ENCODE results near the gene SEC24D.

The SEC24D gene

GRCh38 chr4:118753685-118754084 is 82.2 kb downstream of the SEC24D start:
- no peak overlapping the region for H3K4me2 ChIP-seq (ENCODE audit: low read length, poor library complexity, severe bottlenecking)
- 89% methylated on average over 1 of the region's 1 CpG for WGBS
- no peak overlapping the region for H2BK120ac ChIP-seq (ENCODE audit: low read depth, low read length)
- H3K18ac ChIP-seq (ENCODE audit: low read depth in 1 of 2, low read length in 2 of 2), result no peak overlapping the region
- H2AFZ ChIP-seq (ENCODE audit: low read depth, low read length), result no peak overlapping the region
- no peak overlapping the region for H2BK15ac ChIP-seq (ENCODE audit: low read depth, poor library complexity, severe bottlenecking)
- no peak overlapping the region for H3K23ac ChIP-seq (ENCODE audit: low read length in 2 of 2)
- H3K27ac ChIP-seq (ENCODE audit: low read length, poor library complexity, severe bottlenecking), result no peak overlapping the region
- H3K27me3 ChIP-seq (ENCODE audit: control insufficient read depth in 1 of 2, insufficient read depth in 1 of 2, low read length in 2 of 2), result no peaks in the 10 kb centered on the region
- no peak overlapping the region for H4K91ac ChIP-seq (ENCODE audit: low read length)
- no peak overlapping the region for H4K8ac ChIP-seq (ENCODE audit: low read length)
- no peak overlapping the region for H2AK5ac ChIP-seq (ENCODE audit: low read length, severe bottlenecking)
- H3K9ac ChIP-seq (ENCODE audit: low read length), result peak overlapping the region; percentile 23
- no peak overlapping the region for H3K4ac ChIP-seq (ENCODE audit: low read depth in 1 of 2, low read length in 2 of 2)
- H3K14ac ChIP-seq (ENCODE audit: low read length in 2 of 2), result no peak overlapping the region
- H3K9me3 ChIP-seq (ENCODE audit: control insufficient read depth, low read length), result no peaks in the 10 kb centered on the region
- H2BK12ac ChIP-seq (ENCODE audit: low read length in 2 of 2), result no peak overlapping the region
- H3K36me3 ChIP-seq (ENCODE audit: control insufficient read depth in 1 of 2, insufficient read depth in 2 of 2, low read depth in 1 of 2, low read length in 2 of 2), result peaks cover 9 to 87% of the 10 kb centered on the region in 2 experiments
- H3K4me3 ChIP-seq (ENCODE audit: insufficient read depth in 1 of 2, low read depth in 1 of 2, low read length in 2 of 2), result no peak overlapping the region
- H3K4me1 ChIP-seq (ENCODE audit: control insufficient read depth, insufficient read depth, low read depth, low read length), result no peaks in the 10 kb centered on the region
- no peak for DNase-seq
- H3K79me1 ChIP-seq (replicated peaks; ENCODE audit: low read length, poor library complexity, severe bottlenecking), result peaks cover 11% of the 10 kb centered on the region
- H2BK5ac ChIP-seq (ENCODE audit: low read depth, low read length, poor library complexity, severe bottlenecking), result no peak overlapping the region

- H2BK12ac ChIP-seq (ENCODE audit: low read length in 2 of 2), result no peak overlapping the region
- H3K4me2 ChIP-seq (ENCODE audit: low read length, poor library complexity, severe bottlenecking), result no peak overlapping the region
- no peaks in the 10 kb centered on the region for H3K9me3 ChIP-seq (ENCODE audit: control insufficient read depth, low read length)
- peak overlapping the region; percentile 23 for H3K9ac ChIP-seq (ENCODE audit: low read length)
- peaks cover 11% of the 10 kb centered on the region for H3K79me1 ChIP-seq (replicated peaks; ENCODE audit: low read length, poor library complexity, severe bottlenecking)
- H3K27ac ChIP-seq (ENCODE audit: low read length, poor library complexity, severe bottlenecking), result no peak overlapping the region
- H2AFZ ChIP-seq (ENCODE audit: low read depth, low read length), result no peak overlapping the region
- no peak overlapping the region for H3K4me3 ChIP-seq (ENCODE audit: insufficient read depth in 1 of 2, low read depth in 1 of 2, low read length in 2 of 2)
- H2AK5ac ChIP-seq (ENCODE audit: low read length, severe bottlenecking), result no peak overlapping the region
- no peak overlapping the region for H3K23ac ChIP-seq (ENCODE audit: low read length in 2 of 2)
- no peak overlapping the region for H2BK15ac ChIP-seq (ENCODE audit: low read depth, poor library complexity, severe bottlenecking)
- no peak overlapping the region for H2BK5ac ChIP-seq (ENCODE audit: low read depth, low read length, poor library complexity, severe bottlenecking)
- no peaks in the 10 kb centered on the region for H3K27me3 ChIP-seq (ENCODE audit: control insufficient read depth in 1 of 2, insufficient read depth in 1 of 2, low read length in 2 of 2)
- no peak overlapping the region for H4K8ac ChIP-seq (ENCODE audit: low read length)
- H3K14ac ChIP-seq (ENCODE audit: low read length in 2 of 2), result no peak overlapping the region
- H3K36me3 ChIP-seq (ENCODE audit: control insufficient read depth in 1 of 2, insufficient read depth in 2 of 2, low read depth in 1 of 2, low read length in 2 of 2), result peaks cover 9 to 93% of the 10 kb centered on the region in 2 experiments
- no peaks in the 10 kb centered on the region for H3K4me1 ChIP-seq (ENCODE audit: control insufficient read depth, insufficient read depth, low read depth, low read length)
- no peak for DNase-seq
- H2BK120ac ChIP-seq (ENCODE audit: low read depth, low read length), result no peak overlapping the region
- no peak overlapping the region for H3K4ac ChIP-seq (ENCODE audit: low read depth in 1 of 2, low read length in 2 of 2)
- H3K18ac ChIP-seq (ENCODE audit: low read depth in 1 of 2, low read length in 2 of 2), result no peak overlapping the region
- H4K91ac ChIP-seq (ENCODE audit: low read length), result no peak overlapping the region
Observed at GRCh38 chr4:118753096-118753495, 82.8 kb downstream of the SEC24D start.

GRCh38 chr4:118752551-118752950 is 83.4 kb downstream of the SEC24D start:
- no peak overlapping the region for H2BK12ac ChIP-seq (ENCODE audit: low read length in 2 of 2)
- no peaks in the 10 kb centered on the region for H3K9me3 ChIP-seq (ENCODE audit: control insufficient read depth, low read length)
- WGBS, result 100% methylated on average over 2 of the region's 2 CpGs
- H4K8ac ChIP-seq (ENCODE audit: low read length), result no peak overlapping the region
- H3K36me3 ChIP-seq (ENCODE audit: control insufficient read depth in 1 of 2, insufficient read depth in 2 of 2, low read depth in 1 of 2, low read length in 2 of 2), result peaks cover 12 to 95% of the 10 kb centered on the region in 2 experiments
- no peak overlapping the region for H2BK5ac ChIP-seq (ENCODE audit: low read depth, low read length, poor library complexity, severe bottlenecking)
- H2BK120ac ChIP-seq (ENCODE audit: low read depth, low read length), result no peak overlapping the region
- H3K23ac ChIP-seq (ENCODE audit: low read length in 2 of 2), result no peak overlapping the region
- peaks cover 11% of the 10 kb centered on the region for H3K79me1 ChIP-seq (replicated peaks; ENCODE audit: low read length, poor library complexity, severe bottlenecking)
- no peak overlapping the region for H3K18ac ChIP-seq (ENCODE audit: low read depth in 1 of 2, low read length in 2 of 2)
- H3K27ac ChIP-seq (ENCODE audit: low read length, poor library complexity, severe bottlenecking), result no peak overlapping the region
- no peak overlapping the region for H2BK15ac ChIP-seq (ENCODE audit: low read depth, poor library complexity, severe bottlenecking)
- no peaks in the 10 kb centered on the region for H3K27me3 ChIP-seq (ENCODE audit: control insufficient read depth in 1 of 2, insufficient read depth in 1 of 2, low read length in 2 of 2)
- no peak overlapping the region for H4K91ac ChIP-seq (ENCODE audit: low read length)
- no peak overlapping the region for H3K4ac ChIP-seq (ENCODE audit: low read depth in 1 of 2, low read length in 2 of 2)
- H3K14ac ChIP-seq (ENCODE audit: low read length in 2 of 2), result no peak overlapping the region
- no peak overlapping the region for H3K4me3 ChIP-seq (ENCODE audit: insufficient read depth in 1 of 2, low read depth in 1 of 2, low read length in 2 of 2)
- H3K9ac ChIP-seq (ENCODE audit: low read length), result peak overlapping the region; percentile 51
- no peak overlapping the region for H2AK5ac ChIP-seq (ENCODE audit: low read length, severe bottlenecking)
- no peak overlapping the region for H2AFZ ChIP-seq (ENCODE audit: low read depth, low read length)
- H3K4me1 ChIP-seq (ENCODE audit: control insufficient read depth, insufficient read depth, low read depth, low read length), result no peaks in the 10 kb centered on the region
- H3K4me2 ChIP-seq (ENCODE audit: low read length, poor library complexity, severe bottlenecking), result no peak overlapping the region
- no peak for DNase-seq

- H3K9ac ChIP-seq (ENCODE audit: low read length), result peak overlapping the region; percentile 51
- no peak overlapping the region for H2BK5ac ChIP-seq (ENCODE audit: low read depth, low read length, poor library complexity, severe bottlenecking)
- no peaks in the 10 kb centered on the region for H3K4me1 ChIP-seq (ENCODE audit: control insufficient read depth, insufficient read depth, low read depth, low read length)
- no peak overlapping the region for H4K8ac ChIP-seq (ENCODE audit: low read length)
- no peak overlapping the region for H2AFZ ChIP-seq (ENCODE audit: low read depth, low read length)
- no peak overlapping the region for H2AK5ac ChIP-seq (ENCODE audit: low read length, severe bottlenecking)
- WGBS, result no CpG with 5 or more reads among the region's 2 CpGs
- no peak overlapping the region for H2BK120ac ChIP-seq (ENCODE audit: low read depth, low read length)
- H3K79me1 ChIP-seq (replicated peaks; ENCODE audit: low read length, poor library complexity, severe bottlenecking), result peaks cover 11% of the 10 kb centered on the region
- peaks cover 13 to 90% of the 10 kb centered on the region in 2 experiments for H3K36me3 ChIP-seq (ENCODE audit: control insufficient read depth in 1 of 2, insufficient read depth in 2 of 2, low read depth in 1 of 2, low read length in 2 of 2)
- H3K27ac ChIP-seq (ENCODE audit: low read length, poor library complexity, severe bottlenecking), result no peak overlapping the region
- no peak overlapping the region for H4K91ac ChIP-seq (ENCODE audit: low read length)
- H2BK15ac ChIP-seq (ENCODE audit: low read depth, poor library complexity, severe bottlenecking), result no peak overlapping the region
- no peak overlapping the region for H2BK12ac ChIP-seq (ENCODE audit: low read length in 2 of 2)
- no peak for DNase-seq
- H3K4me3 ChIP-seq (ENCODE audit: insufficient read depth in 1 of 2, low read depth in 1 of 2, low read length in 2 of 2), result peak overlapping the region in 1 of 2 experiments; percentile 51
- no peak overlapping the region for H3K4me2 ChIP-seq (ENCODE audit: low read length, poor library complexity, severe bottlenecking)
- no peaks in the 10 kb centered on the region for H3K27me3 ChIP-seq (ENCODE audit: control insufficient read depth in 1 of 2, insufficient read depth in 1 of 2, low read length in 2 of 2)
- H3K9me3 ChIP-seq (ENCODE audit: control insufficient read depth, low read length), result no peaks in the 10 kb centered on the region
- no peak overlapping the region for H3K18ac ChIP-seq (ENCODE audit: low read depth in 1 of 2, low read length in 2 of 2)
- H3K14ac ChIP-seq (ENCODE audit: low read length in 2 of 2), result no peak overlapping the region
- no peak overlapping the region for H3K23ac ChIP-seq (ENCODE audit: low read length in 2 of 2)
- no peak overlapping the region for H3K4ac ChIP-seq (ENCODE audit: low read depth in 1 of 2, low read length in 2 of 2)
Observed at GRCh38 chr4:118751629-118752323, 84.2 kb downstream of the SEC24D start.

Measured in mesenchymal stem cell (in vitro differentiated cells and primary cell).